ENCODE data around the gene SSNA1. TPM values are rescaled to one million over a fixed set of nuclear protein-coding genes. Genes with fewer than 3 reads are reported as not detected.

SSNA1 gene
- total RNA-seq, 3 donors from 2014 or later, result 75.0 to 92.8 (median 82.7) TPM

- DNase-seq (ENCODE audit: low spot score in 2 of 2), result no peak
- H3K4me3 ChIP-seq, result no peak overlapping the region
- no peaks in the 10 kb centered on the region for H3K36me3 ChIP-seq
- H3K27me3 ChIP-seq, result peaks cover 27 to 80% of the 10 kb centered on the region in 2 donors
- H3K9me3 ChIP-seq, result no peaks in the 10 kb centered on the region
- TF ChIP-seq CTCF (IDR thresholded peaks at IDR 0.05) (no peak), POLR2AphosphoS5 (IDR thresholded peaks at IDR 0.05) (no peak), POLR2A (IDR thresholded peaks at IDR 0.05) (no peak)
- H3K4me1 ChIP-seq, result peaks cover 0 to 10% of the 10 kb centered on the region in 2 donors
- H3K27ac ChIP-seq, result no peak overlapping the region
- intact Hi-C loops (cut with DNase I; ENCODE audit: low total_unique reads), result loop anchor here (10.0 kb wide), 1 partner anchor 117 kb away; the partner anchor contains the start of gene DPP7
Measured at GRCh38 chr9:137231372-137232039, 43.0 kb downstream of the SSNA1 start.

- no peak overlapping the region for H3K27ac ChIP-seq
- intact Hi-C loops (cut with DNase I; ENCODE audit: low total_unique reads), result loop anchor here (10.0 kb wide), 1 partner anchor 117 kb away; the partner anchor contains the start of gene DPP7
- H3K27me3 ChIP-seq, result peaks cover 27 to 80% of the 10 kb centered on the region in 2 donors
- no peaks in the 10 kb centered on the region for H3K9me3 ChIP-seq
- peaks cover 0 to 13% of the 10 kb centered on the region in 2 donors for H3K4me1 ChIP-seq
- DNase-seq (ENCODE audit: low spot score in 2 of 2), result no peak
- no peak overlapping the region for H3K4me3 ChIP-seq
- H3K36me3 ChIP-seq, result no peaks in the 10 kb centered on the region
- TF ChIP-seq CTCF (IDR thresholded peaks at IDR 0.05), result no peak
- no peak for TF ChIP-seq POLR2A (IDR thresholded peaks at IDR 0.05)
- TF ChIP-seq POLR2AphosphoS5 (IDR thresholded peaks at IDR 0.05), result no peak
Measured at GRCh38 chr9:137232101-137232500, 43.6 kb downstream of the SSNA1 start.

- H3K9me3 ChIP-seq, result no peaks in the 10 kb centered on the region
- peaks cover 0 to 14% of the 10 kb centered on the region in 2 donors for H3K4me1 ChIP-seq
- intact Hi-C loops (cut with DNase I; ENCODE audit: low total_unique reads), result loop anchor here (10.0 kb wide), 1 partner anchor 118 kb away; the partner anchor contains the start of gene DPP7
- H3K4me3 ChIP-seq, result no peak overlapping the region
- H3K36me3 ChIP-seq, result no peaks in the 10 kb centered on the region
- TF ChIP-seq POLR2AphosphoS5 (IDR thresholded peaks at IDR 0.05), result no peak
- TF ChIP-seq CTCF (IDR thresholded peaks at IDR 0.05), result no peak
- no peak for TF ChIP-seq POLR2A (IDR thresholded peaks at IDR 0.05)
- no peak overlapping the region for H3K27ac ChIP-seq
- DNase-seq (ENCODE audit: low spot score in 2 of 2), result no peak
- peaks cover 27 to 80% of the 10 kb centered on the region in 2 donors for H3K27me3 ChIP-seq
Measured at GRCh38 chr9:137232510-137232909, 44.0 kb downstream of the SSNA1 start.

GRCh38 chr9:137233143-137233980 is 44.9 kb downstream of the SSNA1 start:
- no peak overlapping the region for H3K27ac ChIP-seq
- no peak overlapping the region for H3K4me3 ChIP-seq
- H3K27me3 ChIP-seq, result peaks cover 27 to 76% of the 10 kb centered on the region in 2 donors
- no peak for TF ChIP-seq POLR2AphosphoS5 (IDR thresholded peaks at IDR 0.05)
- TF ChIP-seq POLR2A (IDR thresholded peaks at IDR 0.05), result no peak
- no peak for TF ChIP-seq CTCF (IDR thresholded peaks at IDR 0.05)
- no peaks in the 10 kb centered on the region for H3K9me3 ChIP-seq
- intact Hi-C loops (cut with DNase I; ENCODE audit: low total_unique reads), result loop anchor here (10.0 kb wide), 1 partner anchor 119 kb away; the partner anchor contains the start of gene DPP7
- DNase-seq (ENCODE audit: low spot score in 2 of 2), result no peak
- H3K36me3 ChIP-seq, result no peaks in the 10 kb centered on the region
- H3K4me1 ChIP-seq, result peaks cover 0 to 21% of the 10 kb centered on the region in 2 donors

Measured in breast epithelium (tissue), 4 donors.